Stimulated activated CD4-positive, alpha-beta T cell treated with anti-CD3 and anti-CD28 coated beads, TNF-alpha, amount 100 ng/mL, for 24 hours (primary cell): ENCODE results near the gene RBFOX2.
"Not testable (repeated sequence)": the region's sequence is repeated elsewhere in the genome, so short reads cannot be mapped to it uniquely, and the experiment has no call there.

ENCODE experiments used
- DNase-seq, 3 experiments: peaks; one replicate each; pipeline ENCODE4 v3.0.0-alpha.2; 2020; ENCODE audit warnings: low read depth in 3 of 3

Gene RBFOX2

GRCh38 chr22:36042240-36042639, 13.6 kb upstream of the RBFOX2 start:
- no peak for DNase-seq

GRCh38 chr22:36039125-36039524, 10.5 kb upstream of the RBFOX2 start:
- no peak for DNase-seq

- no peak for DNase-seq
These were observed 8.6 kb upstream of the RBFOX2 start for GRCh38 chr22:36037102-36037758.

- DNase-seq, result no peak
These were observed 7.6 kb upstream of the RBFOX2 start for GRCh38 chr22:36036167-36036624.

- no peak for DNase-seq
These were observed 4.0 kb upstream of the RBFOX2 start for GRCh38 chr22:36032611-36033010.

GRCh38 chr22:36029406-36029755, 757 bp upstream of the RBFOX2 start:
- no peak for DNase-seq

- peak in 1 of 3 experiments; percentile 5 for DNase-seq
These were observed 534 bp downstream of the RBFOX2 start for GRCh38 chr22:36027935-36028645.

- DNase-seq, result no peak
These were observed 1.1 kb downstream of the RBFOX2 start for GRCh38 chr22:36027579-36027934.

GRCh38 chr22:36026741-36027140, 1.9 kb downstream of the RBFOX2 start:
- DNase-seq, result no peak

GRCh38 chr22:36022697-36023096, 5.9 kb downstream of the RBFOX2 start:
- DNase-seq, result no peak

GRCh38 chr22:36022162-36022561, 6.5 kb downstream of the RBFOX2 start:
- no peak for DNase-seq

GRCh38 chr22:36021606-36022153, 6.9 kb downstream of the RBFOX2 start:
- DNase-seq, result no peak

- not testable (repeated sequence) for DNase-seq
These were observed 7.8 kb downstream of the RBFOX2 start for GRCh38 chr22:36020865-36021264.

- no peak for DNase-seq
These were observed 11.0 kb downstream of the RBFOX2 start for GRCh38 chr22:36017651-36018091.

- no peak for DNase-seq
These were observed 11.9 kb downstream of the RBFOX2 start for GRCh38 chr22:36016684-36017083.

- DNase-seq, result no peak
These were observed 12.7 kb downstream of the RBFOX2 start for GRCh38 chr22:36015811-36016529.

- DNase-seq, result no peak
These were observed 13.3 kb downstream of the RBFOX2 start for GRCh38 chr22:36015155-36015810.

GRCh38 chr22:36014546-36015074, 14.0 kb downstream of the RBFOX2 start:
- no peak for DNase-seq

GRCh38 chr22:36012332-36012731, 16.3 kb downstream of the RBFOX2 start:
- no peak for DNase-seq

- no peak for DNase-seq
These were observed 17.7 kb downstream of the RBFOX2 start for GRCh38 chr22:36010882-36011281.

GRCh38 chr22:36010090-36010489, 18.5 kb downstream of the RBFOX2 start:
- no peak for DNase-seq

GRCh38 chr22:36009085-36009484, 19.5 kb downstream of the RBFOX2 start:
- DNase-seq, result no peak
